Cardiac septum (tissue), 1 donor: ENCODE results near the gene TRAP1. TPM values are rescaled to one million over a fixed set of nuclear protein-coding genes. Genes with fewer than 3 reads are reported as not detected.

Source experiments
- total RNA-seq: library from RNA; stranded (reverse); fragmentation: NEBNext Ultra II Directional; extraction: Animal tissue kit (Norgen Biotek cat#: 25700); gene quantifications from one replicate; pipeline ENCODE4 v1.2.1, GENCODE V29; 2021
- donor health status: DM: no; HTN: no; CAD: no.

Gene TRAP1
- total RNA-seq, 1 donor from 2014 or later: 78.6 TPM

Other genes with a start within 250 kb of the TRAP1 start
- gene C16orf90, start 222.0 kb downstream of the TRAP1 start, total RNA-seq: not detected
- gene CLUAP1, start 216.5 kb downstream of the TRAP1 start, total RNA-seq: 15.3 TPM
- 0.67 TPM for gene NLRC3, start 140.1 kb downstream of the TRAP1 start, total RNA-seq
- gene SLX4, start 105.9 kb downstream of the TRAP1 start, total RNA-seq: 2.7 TPM
- gene DNASE1, start 62.8 kb downstream of the TRAP1 start, total RNA-seq: 6.9 TPM
- gene CREBBP, start 163.2 kb upstream of the TRAP1 start, total RNA-seq: 39.0 TPM